DOHH2 (cell line): ENCODE results near the gene SHROOM2.

Experiments used
- EZH2phosphoT487 ChIP-seq: fragments of 200-600 bp; sonication (generic); IDR thresholded peaks from 2 replicates; pipeline ENCODE4 v1.6.1; 2017; ENCODE audit warnings: borderline replicate concordance, mild to moderate bottlenecking, antibody characterized with exemption, low read length, moderate library complexity, mixed read lengths
- TF ChIP-seq, protein P1 (sequence below): fragments of 200-600 bp; sonication (generic); IDR thresholded peaks from one replicate; pipeline ENCODE4 v1.5.1; 2014; ENCODE audit warnings: antibody characterized with exemption, mild to moderate bottlenecking, low read depth, low read length; ENCODE audit not compliant: poor library complexity, severe bottlenecking

- no peak for TF ChIP-seq EZH2phosphoT487
- TF ChIP-seq, protein P1, sequence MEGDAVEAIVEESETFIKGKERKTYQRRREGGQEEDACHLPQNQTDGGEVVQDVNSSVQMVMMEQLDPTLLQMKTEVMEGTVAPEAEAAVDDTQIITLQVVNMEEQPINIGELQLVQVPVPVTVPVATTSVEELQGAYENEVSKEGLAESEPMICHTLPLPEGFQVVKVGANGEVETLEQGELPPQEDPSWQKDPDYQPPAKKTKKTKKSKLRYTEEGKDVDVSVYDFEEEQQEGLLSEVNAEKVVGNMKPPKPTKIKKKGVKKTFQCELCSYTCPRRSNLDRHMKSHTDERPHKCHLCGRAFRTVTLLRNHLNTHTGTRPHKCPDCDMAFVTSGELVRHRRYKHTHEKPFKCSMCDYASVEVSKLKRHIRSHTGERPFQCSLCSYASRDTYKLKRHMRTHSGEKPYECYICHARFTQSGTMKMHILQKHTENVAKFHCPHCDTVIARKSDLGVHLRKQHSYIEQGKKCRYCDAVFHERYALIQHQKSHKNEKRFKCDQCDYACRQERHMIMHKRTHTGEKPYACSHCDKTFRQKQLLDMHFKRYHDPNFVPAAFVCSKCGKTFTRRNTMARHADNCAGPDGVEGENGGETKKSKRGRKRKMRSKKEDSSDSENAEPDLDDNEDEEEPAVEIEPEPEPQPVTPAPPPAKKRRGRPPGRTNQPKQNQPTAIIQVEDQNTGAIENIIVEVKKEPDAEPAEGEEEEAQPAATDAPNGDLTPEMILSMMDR: no peak
These were observed 77.8 kb downstream of the SHROOM2 start for GRCh38 chrX:9864011-9864410.
